ENCODE measurements around the gene OR52D1.

- TF ChIP-seq CTCF (IDR thresholded peaks at IDR 0.05 in 4 of 5, conservative IDR thresholded peaks at IDR 0.05 in 1 of 5) (no peak), POLR2A (IDR thresholded peaks at IDR 0.05) (no peak)
Observed at GRCh38 chr11:5508605-5509004, 20.1 kb downstream of the OR52D1 start.
